ENCODE results near the gene C14orf93.

DNA sequence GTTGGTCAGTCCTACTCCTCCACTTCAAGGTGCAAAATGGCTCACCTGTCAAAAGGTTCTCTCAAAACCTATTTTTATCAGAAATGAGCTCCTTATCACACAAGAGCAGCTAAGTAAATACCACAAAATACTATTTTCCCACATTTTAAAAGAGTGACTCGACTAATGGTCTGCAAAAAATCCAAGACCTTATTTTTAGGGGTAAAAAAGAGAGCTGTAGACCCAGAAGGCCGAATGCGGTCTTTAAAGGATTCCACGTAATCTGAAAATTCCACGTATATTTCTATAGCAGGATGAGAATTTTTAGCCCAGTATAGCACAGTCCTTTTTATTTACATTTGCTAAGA is 3.8 kb downstream of the C14orf93 start:
- TF ChIP-seq, protein P1, sequence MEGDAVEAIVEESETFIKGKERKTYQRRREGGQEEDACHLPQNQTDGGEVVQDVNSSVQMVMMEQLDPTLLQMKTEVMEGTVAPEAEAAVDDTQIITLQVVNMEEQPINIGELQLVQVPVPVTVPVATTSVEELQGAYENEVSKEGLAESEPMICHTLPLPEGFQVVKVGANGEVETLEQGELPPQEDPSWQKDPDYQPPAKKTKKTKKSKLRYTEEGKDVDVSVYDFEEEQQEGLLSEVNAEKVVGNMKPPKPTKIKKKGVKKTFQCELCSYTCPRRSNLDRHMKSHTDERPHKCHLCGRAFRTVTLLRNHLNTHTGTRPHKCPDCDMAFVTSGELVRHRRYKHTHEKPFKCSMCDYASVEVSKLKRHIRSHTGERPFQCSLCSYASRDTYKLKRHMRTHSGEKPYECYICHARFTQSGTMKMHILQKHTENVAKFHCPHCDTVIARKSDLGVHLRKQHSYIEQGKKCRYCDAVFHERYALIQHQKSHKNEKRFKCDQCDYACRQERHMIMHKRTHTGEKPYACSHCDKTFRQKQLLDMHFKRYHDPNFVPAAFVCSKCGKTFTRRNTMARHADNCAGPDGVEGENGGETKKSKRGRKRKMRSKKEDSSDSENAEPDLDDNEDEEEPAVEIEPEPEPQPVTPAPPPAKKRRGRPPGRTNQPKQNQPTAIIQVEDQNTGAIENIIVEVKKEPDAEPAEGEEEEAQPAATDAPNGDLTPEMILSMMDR (IDR thresholded peaks at IDR 0.05; ENCODE audit: low read depth, low read length, poor library complexity, severe bottlenecking): no peak
- no peak for TF ChIP-seq EZH2phosphoT487 (IDR thresholded peaks at IDR 0.05; ENCODE audit: borderline replicate concordance, low read length)
